C4-2B (cell line): Measurements from ENCODE around the gene WNT7A.

Experiments
- H3K27ac ChIP-seq: fragments of 450-650 bp; 2 replicates; pipeline ENCODE4 v1.5.1; 2017
- CTCF ChIP-seq: fragments of 450-650 bp; conservative IDR thresholded peaks from 2 replicates; pipeline ENCODE4 v1.5.1; 2017; ENCODE audit warnings: mild to moderate bottlenecking
- ZFX ChIP-seq: fragments of 450-650 bp; IDR thresholded peaks from 2 replicates; pipeline ENCODE4 v1.6.1; 2017

Gene WNT7A

GRCh38 chr3:13850161-13850945, 29.5 kb downstream of the WNT7A start:
- no peak overlapping the region for H3K27ac ChIP-seq
- TF ChIP-seq ZFX (no peak), CTCF (no peak)

- H3K27ac ChIP-seq: no peak overlapping the region
Measured at GRCh38 chr3:13849018-13849417, 30.9 kb downstream of the WNT7A start.

GRCh38 chr3:13846716-13847570, 32.9 kb downstream of the WNT7A start:
- H3K27ac ChIP-seq: no peak overlapping the region
- TF ChIP-seq ZFX (no peak), CTCF (no peak)

More at GRCh38 chr3:13849018-13849417, 30.9 kb downstream of the WNT7A start:
- TF ChIP-seq ZFX (no peak), CTCF (no peak)

- H3K27ac ChIP-seq: no peak overlapping the region
- no peak for TF ChIP-seq CTCF
- TF ChIP-seq ZFX: no peak
Measured at GRCh38 chr3:13846238-13846637, 33.6 kb downstream of the WNT7A start.

- TF ChIP-seq CTCF: no peak
- TF ChIP-seq ZFX: no peak
- H3K27ac ChIP-seq: no peak overlapping the region
Measured at GRCh38 chr3:13845806-13846205, 34.1 kb downstream of the WNT7A start.

GRCh38 chr3:13844911-13845310, 35.0 kb downstream of the WNT7A start:
- no peak overlapping the region for H3K27ac ChIP-seq
- TF ChIP-seq ZFX (no peak), CTCF (no peak)

GRCh38 chr3:13844286-13844685, 35.6 kb downstream of the WNT7A start:
- no peak overlapping the region for H3K27ac ChIP-seq
- TF ChIP-seq CTCF: no peak
- no peak for TF ChIP-seq ZFX
